ENCODE results near the gene ORC4.

GRCh38 chr2:147904051-147904450, 116.5 kb downstream of the ORC4 start:
- no peak for TF ChIP-seq GABPA (IDR thresholded peaks at IDR 0.05; ENCODE audit: borderline replicate concordance, insufficient read depth, low read length)
- TF ChIP-seq CTCF (IDR thresholded peaks at IDR 0.05; ENCODE audit: control extremely low read depth in 1 of 3, insufficient read depth in 1 of 3, low read depth in 1 of 3, low read length in 3 of 3): no peak
- TF ChIP-seq ATF3 (IDR thresholded peaks at IDR 0.05; ENCODE audit: insufficient read depth, low read depth, low read length): no peak
- no peak for TF ChIP-seq E2F6 (IDR thresholded peaks at IDR 0.05)
- no peak for TF ChIP-seq ZNF274 (IDR thresholded peaks at IDR 0.05; ENCODE audit: borderline replicate concordance, extremely low read depth, low read length)
- no peak for TF ChIP-seq SP1 (IDR thresholded peaks at IDR 0.05; ENCODE audit: low read depth, low read length)
- TF ChIP-seq SIN3A (conservative IDR thresholded peaks at IDR 0.05 in 1 of 2, IDR thresholded peaks at IDR 0.05 in 1 of 2; ENCODE audit: low read depth in 1 of 2, low read length in 2 of 2): no peak
- no peak for TF ChIP-seq POLR2AphosphoS5 (IDR thresholded peaks at IDR 0.05; ENCODE audit: low read depth, low read length)

Measured in H1 (cell line).